ENCODE data around the gene GIGYF2. TPM values are rescaled to one million over a fixed set of nuclear protein-coding genes. Genes with fewer than 3 reads are reported as not detected.

GIGYF2 gene
- total RNA-seq, 1 donor from 2014 or later, result 70.5 TPM

GRCh38 chr2:232777276-232777675 lies 80.1 kb downstream of the GIGYF2 start:
- TF ChIP-seq CTCF (IDR thresholded peaks at IDR 0.05), result no peak
- Histone ChIP-seq H3K27ac (no peak overlapping the region), H3K4me3 (no peak overlapping the region), H3K9me3 (no peaks in the 10 kb centered on the region), H3K4me1 (no peaks in the 10 kb centered on the region), H3K36me3 (no peaks in the 10 kb centered on the region), H3K27me3 (no peaks in the 10 kb centered on the region)
- no peak for DNase-seq
- intact Hi-C loops (cut with DNase I), result no loop called here
- no peak for ATAC-seq

- intact Hi-C loops (cut with DNase I), result no loop called here
- Histone ChIP-seq H3K4me1 (no peaks in the 10 kb centered on the region), H3K4me3 (no peak overlapping the region), H3K27me3 (no peaks in the 10 kb centered on the region), H3K36me3 (no peaks in the 10 kb centered on the region), H3K27ac (no peak overlapping the region), H3K9me3 (no peaks in the 10 kb centered on the region)
- DNase-seq, result no peak
- no peak for TF ChIP-seq CTCF (IDR thresholded peaks at IDR 0.05)
- no peak for ATAC-seq
Observed at GRCh38 chr2:232779465-232779864, 82.3 kb downstream of the GIGYF2 start.

DNA sequence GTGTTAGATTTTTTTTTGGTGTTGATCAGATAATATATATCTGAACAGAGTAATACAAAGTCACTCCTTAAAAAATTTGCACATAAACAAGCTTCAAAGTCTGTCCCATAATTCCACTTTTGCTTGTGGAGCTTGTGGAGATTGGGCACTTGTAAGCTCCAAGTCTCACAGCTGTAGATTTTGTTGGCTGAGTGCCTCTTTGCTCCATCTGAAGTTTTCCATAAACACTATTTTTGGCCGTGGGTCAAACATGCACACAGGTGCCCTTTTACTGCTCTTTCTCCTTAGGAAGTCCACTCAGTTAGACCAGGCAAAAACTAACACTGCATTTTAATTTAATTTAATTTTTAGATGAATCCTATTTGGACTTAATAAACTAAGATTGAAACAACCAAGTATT lies 82.8 kb downstream of the GIGYF2 start:
- peak; percentile 25 for ATAC-seq
- Histone ChIP-seq H3K9me3 (no peaks in the 10 kb centered on the region), H3K36me3 (peaks cover under 1% of the 10 kb centered on the region), H3K4me1 (no peaks in the 10 kb centered on the region), H3K27ac (no peak overlapping the region), H3K4me3 (no peak overlapping the region), H3K27me3 (no peaks in the 10 kb centered on the region)
- DNase-seq, result no peak
- no peak for TF ChIP-seq CTCF (IDR thresholded peaks at IDR 0.05)
- intact Hi-C loops (cut with DNase I), result no loop called here

DNA sequence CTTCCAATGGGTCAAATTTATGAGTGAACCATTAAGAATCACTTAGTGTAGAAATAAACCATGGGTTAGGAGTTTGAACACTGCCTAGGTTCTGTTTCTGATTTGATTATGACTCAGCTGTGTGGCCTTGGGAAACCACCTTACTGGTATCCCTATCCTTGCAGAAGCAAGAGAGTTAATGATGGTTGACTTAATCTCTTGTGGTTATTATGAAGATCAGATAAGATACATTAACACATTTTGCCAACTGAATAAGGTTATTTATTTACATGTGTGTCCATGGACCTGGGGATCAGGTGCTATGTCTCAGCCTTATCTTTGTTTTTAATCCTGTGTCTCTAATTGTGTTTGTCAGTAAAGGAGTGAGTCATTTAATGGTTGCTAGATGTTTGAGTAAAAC lies 84.6 kb downstream of the GIGYF2 start:
- TF ChIP-seq CTCF (IDR thresholded peaks at IDR 0.05), result no peak
- H3K4me1 ChIP-seq, result no peaks in the 10 kb centered on the region
- ATAC-seq, result no peak
- H3K27me3 ChIP-seq, result no peaks in the 10 kb centered on the region
- DNase-seq, result no peak
- peaks cover 7% of the 10 kb centered on the region for H3K36me3 ChIP-seq
- no peaks in the 10 kb centered on the region for H3K9me3 ChIP-seq
- no peak overlapping the region for H3K27ac ChIP-seq
- intact Hi-C loops (cut with DNase I), result no loop called here
- H3K4me3 ChIP-seq, result no peak overlapping the region

- intact Hi-C loops (cut with DNase I), result no loop called here
- Histone ChIP-seq H3K9me3 (no peaks in the 10 kb centered on the region), H3K27ac (no peak overlapping the region), H3K27me3 (no peaks in the 10 kb centered on the region), H3K36me3 (peaks cover 20% of the 10 kb centered on the region), H3K4me3 (no peak overlapping the region), H3K4me1 (no peaks in the 10 kb centered on the region)
- ATAC-seq (no peak), DNase-seq (no peak)
- TF ChIP-seq CTCF (IDR thresholded peaks at IDR 0.05), result no peak
Observed at GRCh38 chr2:232783278-232783677, 86.1 kb downstream of the GIGYF2 start.

GRCh38 chr2:232787806-232788205 lies 90.7 kb downstream of the GIGYF2 start:
- ATAC-seq, result no peak
- H3K36me3 ChIP-seq, result peaks cover 65% of the 10 kb centered on the region
- DNase-seq, result no peak

More at GRCh38 chr2:232787806-232788205, 90.7 kb downstream of the GIGYF2 start:
- H3K27ac ChIP-seq, result no peak overlapping the region
- no peak overlapping the region for H3K4me3 ChIP-seq
- H3K9me3 ChIP-seq, result no peaks in the 10 kb centered on the region
- intact Hi-C loops (cut with DNase I), result no loop called here
- TF ChIP-seq CTCF (IDR thresholded peaks at IDR 0.05), result no peak
- H3K27me3 ChIP-seq, result no peaks in the 10 kb centered on the region
- H3K4me1 ChIP-seq, result no peaks in the 10 kb centered on the region
